Stimulated activated CD8-positive, alpha-beta memory T cell treated with anti-CD3 and anti-CD28 coated beads, Interleukin-7, amount 100 ng/mL, for 1 hour (primary cell): Measurements from ENCODE around the gene PAGE1.
"Not testable (repeated sequence)": the region's sequence is repeated elsewhere in the genome, so short reads cannot be mapped to it uniquely, and the experiment has no call there.

ENCODE experiments used
- DNase-seq, 2 donors: peaks; one replicate each; pipeline ENCODE4 v3.0.0-alpha.2; 2020; ENCODE audit warnings: low read depth in 2 of 2

The PAGE1 gene, protein sequence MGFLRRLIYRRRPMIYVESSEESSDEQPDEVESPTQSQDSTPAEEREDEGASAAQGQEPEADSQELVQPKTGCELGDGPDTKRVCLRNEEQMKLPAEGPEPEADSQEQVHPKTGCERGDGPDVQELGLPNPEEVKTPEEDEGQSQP

DNA sequence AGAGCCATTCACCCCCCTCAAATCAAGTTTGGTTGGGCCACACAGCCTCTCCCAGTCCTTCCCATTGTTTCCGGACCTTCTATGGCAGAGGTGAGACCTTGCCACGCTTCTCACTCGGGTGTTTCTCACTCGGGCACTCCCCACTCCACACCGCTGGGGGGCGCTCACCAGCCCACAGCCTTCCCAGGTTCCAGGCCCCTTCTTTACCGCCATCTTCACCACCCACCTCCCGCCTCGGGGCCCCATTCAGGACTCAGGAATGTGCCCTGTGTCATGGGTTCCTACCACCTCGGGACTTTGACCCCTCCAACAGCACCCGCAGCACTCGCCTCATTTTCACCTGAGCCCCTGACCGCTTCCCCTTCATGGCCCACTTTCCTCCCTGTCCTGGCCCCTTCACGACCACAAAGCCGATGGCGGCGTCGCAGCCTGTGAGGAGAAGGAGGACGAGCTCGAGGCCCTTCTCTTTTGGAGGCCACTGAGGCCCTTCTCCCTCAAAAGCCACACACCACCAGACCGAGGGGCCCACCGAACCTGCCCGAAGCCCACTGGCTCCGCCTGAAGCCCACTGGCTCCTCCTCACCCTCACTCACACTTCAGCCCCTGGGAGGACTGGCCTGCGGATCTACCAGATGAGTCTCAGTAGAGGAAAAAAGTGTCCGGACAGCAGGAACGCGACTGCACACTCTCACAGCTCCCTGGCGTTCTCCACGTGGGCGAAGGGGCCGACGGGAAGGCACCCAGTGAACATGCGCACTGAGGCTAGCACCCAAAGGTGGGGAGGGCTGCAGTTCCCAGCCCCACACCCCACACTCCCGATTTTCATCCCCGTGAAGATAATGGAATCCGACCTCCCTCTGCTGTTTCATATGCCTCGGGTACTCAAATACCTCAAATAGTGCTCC lies at the start of gene PAGE1:
Gene PAGE1, minus strand, starts transcription at position 709 of the 905 bp plus-strand sequence. CDS start 1,214 bp downstream, outside the sequence.
- DNase-seq = no peak

DNA sequence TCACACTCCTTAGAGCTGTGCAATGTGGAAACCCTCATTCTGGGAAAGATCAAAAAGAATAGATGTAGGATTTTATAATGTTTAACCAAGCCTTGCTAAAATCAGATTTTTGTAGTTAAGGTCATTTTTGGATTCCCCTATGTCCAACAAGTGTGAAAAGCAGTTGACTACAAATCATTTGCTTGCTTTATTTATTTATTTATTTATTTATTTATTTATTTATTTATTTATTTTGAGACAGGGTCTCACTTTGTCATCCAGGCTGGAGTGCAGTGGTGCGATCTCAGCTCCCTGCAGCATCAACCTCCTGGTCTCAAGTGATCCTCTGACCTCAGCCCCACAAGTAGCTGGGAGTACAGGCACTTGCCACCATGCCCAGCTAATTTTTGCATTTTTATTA lies 45.7 kb upstream of the PAGE1 start:
- DNase-seq = not testable (repeated sequence)

DNA sequence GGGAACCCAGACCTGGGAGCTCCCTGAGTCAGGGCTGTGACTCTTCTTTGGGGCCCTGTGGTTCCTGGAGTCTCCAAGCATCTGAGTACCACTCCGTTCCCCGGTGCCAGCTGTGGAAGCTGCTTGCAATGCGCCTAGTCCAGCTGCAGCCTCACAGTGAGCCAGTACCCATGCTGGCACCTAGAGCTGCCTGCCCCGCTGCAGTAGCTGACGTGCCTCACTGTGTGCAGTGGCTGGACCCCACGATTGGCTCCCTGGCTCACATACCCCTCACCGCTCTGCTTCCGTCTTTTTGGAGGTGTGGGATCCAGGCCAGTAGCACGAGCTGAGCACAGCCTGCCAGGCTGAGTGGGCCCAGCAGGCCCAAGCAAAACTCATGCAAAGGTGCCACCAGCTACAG lies 32.1 kb upstream of the PAGE1 start:
- no peak for DNase-seq

DNA sequence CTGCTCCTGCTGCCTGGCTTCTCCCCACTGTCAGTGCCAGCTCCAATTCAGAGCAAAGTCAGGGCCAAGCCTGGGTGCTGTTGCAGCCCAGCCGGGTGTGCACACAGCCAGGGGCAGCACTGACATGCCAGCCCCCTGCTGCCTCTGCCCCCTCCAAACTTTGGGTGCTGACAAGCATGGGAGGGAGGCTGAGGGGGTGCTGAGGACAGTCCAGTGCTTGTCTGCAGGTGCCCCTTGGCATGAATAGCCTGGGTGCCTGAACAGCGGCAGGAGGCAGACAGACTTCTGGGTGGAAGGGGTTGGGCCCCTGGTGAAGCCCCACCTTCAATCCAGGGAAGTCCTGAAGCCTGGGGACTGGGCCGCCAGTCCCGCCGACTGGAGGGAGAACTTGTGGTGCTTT lies 31.2 kb upstream of the PAGE1 start:
- no peak for DNase-seq

DNA sequence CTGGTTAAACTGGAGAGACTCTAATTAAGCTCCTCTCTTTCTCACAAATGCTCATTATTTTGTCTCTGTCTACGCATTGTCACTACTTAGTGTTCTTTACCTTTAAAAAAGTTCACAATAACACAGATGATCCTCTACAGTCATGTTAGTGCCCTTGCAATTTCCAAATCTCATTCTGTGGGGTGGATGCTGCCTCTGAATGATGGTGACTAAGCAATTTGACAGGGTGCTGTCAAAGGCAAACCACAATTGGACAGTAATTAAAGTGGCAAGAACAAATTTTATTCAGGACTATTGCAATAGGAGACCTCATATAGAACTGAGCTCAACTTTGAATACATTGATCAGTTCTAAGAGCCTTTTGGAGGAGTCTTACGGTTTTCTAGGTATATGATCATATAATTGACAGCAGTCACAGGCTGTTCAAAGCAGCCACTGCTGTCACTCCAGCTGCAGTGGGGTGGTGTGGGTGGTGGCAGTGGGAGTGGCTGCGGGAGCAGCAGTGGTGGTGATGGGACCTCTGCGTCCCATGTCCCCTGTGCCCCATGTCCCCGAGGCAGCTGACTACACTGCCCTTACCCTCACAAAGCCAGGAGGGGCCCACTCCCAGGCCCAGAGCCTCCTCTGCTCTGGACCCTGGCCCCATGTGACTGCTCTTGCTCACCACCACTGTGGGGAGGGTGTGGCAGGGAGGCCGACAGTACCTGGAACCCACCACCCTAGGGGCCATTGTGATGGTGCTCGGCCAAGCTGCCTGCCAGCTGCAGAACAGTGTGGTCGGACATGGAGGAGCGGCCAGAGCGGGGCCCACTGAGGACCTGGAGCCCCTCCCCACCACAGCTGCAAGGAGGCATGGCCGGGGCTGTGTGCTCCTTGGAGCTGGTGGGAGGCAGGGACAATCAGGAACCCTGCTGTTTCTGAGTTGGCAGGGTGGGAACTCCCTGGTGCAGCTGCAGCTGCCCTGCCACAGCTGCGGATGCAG lies 30.4 kb upstream of the PAGE1 start:
- no peak for DNase-seq

DNA sequence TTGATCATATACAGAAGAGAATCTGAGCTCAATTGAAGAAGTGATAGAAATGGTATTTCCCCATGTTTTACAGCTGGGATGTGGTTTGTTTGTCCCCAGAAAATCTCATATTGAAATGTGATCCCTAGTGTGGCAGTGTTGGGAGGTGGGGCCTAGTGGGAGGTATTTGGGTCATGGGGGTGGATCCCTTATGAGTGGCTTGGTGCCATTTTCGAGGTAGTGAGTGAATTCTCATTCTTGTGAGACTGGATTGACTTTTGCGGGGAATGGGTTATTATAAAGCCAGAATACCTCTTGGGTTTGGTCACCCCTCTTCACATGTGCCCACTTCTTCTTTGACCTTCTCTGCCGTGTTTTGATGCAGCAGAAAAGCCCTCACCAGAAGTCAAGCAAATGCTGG lies 29.6 kb upstream of the PAGE1 start:
- DNase-seq = no peak

DNA sequence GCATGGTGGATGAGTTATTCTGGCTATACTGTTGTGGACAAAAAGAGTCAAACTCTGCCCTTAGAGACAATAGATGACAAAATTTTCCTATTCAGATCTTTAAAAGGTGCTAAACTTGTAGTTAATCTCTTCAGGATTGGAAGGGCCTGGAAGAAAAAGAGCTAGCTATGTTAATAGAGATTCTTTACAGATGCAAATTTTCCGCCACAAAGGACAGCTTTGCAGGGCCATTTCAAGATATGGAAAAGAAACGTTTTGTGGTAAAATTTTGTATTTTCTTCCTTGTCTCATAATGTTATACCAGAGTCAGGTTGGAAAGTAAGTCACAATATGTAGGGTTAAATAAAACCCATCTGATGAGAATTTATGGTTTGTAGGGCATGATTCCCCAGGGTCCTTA lies 24.3 kb upstream of the PAGE1 start:
- not testable (repeated sequence) for DNase-seq

DNA sequence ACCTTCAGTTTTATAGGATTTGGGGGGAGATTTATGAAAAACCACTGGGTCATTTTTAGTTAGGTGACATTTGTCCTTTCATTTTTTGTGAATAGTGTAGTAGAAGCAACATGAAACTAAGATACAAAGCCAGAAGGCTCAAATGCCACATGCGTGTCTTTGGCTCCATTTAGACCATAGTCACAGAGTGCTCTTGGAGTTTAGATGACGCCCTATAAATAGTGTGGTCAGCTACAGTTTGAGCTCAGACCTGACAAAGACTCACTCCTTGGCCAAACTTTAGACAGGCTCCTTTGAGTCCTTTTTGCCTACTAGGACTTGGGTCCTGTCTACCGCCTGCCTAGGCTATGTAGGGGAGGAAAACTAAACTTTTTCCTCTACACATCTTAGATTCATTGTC lies 16.8 kb upstream of the PAGE1 start:
- no peak for DNase-seq

DNA sequence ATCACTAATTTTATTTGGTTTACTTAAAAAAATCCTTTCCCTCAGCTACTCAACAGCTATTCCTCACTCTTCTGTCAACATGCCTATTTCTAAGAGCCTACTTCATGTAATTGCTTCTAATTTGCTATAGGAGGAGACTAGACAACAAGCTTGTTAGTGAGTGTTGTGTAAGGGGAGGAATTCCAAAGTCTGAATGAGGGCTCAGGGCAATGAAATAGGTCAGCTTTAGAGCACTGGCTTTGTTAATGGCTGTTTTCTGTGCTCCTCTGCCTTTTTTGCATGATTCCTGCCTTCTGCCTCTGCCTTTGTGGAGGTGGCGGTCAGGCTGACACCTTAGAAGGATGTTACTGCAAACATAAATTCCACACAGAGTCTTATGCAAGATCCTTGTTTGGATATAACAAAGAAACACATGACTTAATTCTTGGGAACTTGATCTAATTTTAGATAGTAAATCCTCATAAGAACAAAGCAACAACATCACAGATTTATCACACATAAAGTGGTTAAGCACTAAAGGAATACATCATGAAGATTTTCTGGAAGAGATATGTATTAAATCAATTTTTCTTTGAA lies 15.0 kb upstream of the PAGE1 start:
- DNase-seq = no peak

DNA sequence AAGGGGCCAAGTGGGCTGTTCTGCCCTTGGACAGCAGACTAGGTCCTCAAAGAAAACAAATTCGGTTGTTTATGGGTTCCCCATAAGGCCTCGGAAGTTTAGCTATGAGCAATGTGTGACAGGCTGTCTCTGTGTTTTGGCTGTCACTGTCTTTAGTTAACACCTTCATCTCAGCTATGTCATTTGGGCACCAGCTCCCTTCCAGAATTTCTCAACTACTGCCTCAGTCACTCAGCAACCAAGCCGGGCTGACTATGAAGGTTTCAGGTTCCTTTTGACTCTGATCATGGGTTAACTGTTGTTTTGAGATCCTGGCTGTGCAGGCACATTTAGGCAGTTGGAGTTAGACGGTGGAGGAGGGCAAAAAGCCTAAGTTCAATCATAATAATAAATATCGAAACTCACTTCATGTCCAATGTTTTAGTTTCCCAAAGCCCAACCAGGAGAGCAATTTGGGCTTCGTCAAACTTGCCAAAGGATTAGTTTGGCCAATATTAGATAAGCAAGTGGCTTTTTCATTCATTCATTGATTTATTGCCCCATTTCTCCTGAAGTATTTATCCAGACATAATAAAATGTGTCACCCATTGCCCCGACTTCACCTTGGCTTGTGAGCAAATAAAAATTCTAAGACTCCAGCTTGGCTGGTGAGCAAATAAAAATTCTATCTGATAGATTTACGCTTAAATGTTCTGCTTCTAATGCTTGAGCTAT lies 9.1 kb upstream of the PAGE1 start:
- DNase-seq = no peak

DNA sequence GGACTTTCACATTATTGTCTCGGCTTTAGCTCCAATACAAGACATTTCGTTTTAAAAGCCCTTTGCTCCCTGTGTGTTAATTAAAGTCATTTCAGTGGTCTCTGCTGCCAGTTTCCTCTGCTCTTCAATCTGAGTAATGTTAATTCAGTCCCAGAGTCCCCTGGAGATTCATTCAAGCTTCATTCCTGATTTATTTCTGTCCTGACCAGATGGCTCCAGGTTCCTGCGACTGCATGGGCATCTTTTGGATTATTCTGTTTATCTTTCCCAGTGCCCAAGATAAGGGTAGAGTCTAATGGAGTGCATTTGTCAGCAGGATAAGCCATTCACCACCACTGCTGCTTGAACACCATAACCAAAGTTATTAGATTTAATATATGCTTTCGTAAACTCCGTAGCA lies 6.1 kb upstream of the PAGE1 start:
- no peak for DNase-seq

DNA sequence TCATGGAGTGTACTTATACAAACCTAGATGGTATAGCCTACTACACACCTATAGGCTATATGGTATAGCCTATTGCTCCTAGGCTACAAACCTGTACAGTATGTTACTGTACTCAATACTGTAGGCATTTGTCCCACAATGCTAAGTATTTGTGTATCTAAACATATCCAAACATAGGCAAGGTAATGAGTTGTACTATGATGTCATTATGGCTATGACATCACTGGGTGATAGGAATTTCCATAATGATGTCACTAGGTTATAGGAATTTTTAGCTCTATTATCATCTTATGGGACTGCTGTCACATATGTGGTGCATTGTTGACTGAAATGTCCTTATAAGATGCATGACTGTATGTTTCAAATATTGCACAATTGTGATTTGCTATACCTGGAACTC lies 5.5 kb upstream of the PAGE1 start:
- no peak for DNase-seq

DNA sequence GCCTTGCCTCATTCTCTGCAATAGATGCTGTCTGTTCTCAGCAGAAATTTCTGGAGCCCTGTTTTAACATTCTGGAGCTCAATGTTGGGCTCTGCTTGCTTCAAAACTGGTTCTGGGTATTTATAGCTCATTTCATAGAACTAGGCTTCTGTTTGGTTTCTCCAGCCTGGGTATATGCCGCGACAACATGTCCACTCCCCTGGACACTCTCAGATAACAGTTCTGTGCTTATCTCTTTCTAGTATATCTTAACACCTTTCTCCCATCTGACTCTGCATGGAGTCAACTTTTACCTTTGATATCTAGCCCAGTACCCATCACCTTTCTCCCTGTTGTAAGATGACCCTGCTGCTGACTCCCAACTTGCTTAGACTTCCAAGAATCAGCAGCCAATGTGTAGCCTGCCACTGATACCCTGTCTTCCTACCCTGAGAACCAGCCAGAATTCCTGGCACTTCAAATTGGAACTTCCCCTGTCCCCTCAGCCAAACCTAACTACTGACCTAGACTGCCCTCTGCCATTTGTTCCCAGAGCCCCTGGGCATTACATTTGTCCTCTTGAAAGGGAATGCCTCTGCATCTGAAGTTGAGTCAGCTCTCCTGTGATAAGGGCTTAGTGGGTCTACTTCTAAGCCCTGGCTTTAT lies 20.6 kb downstream of the PAGE1 start:
- DNase-seq = no peak

DNA sequence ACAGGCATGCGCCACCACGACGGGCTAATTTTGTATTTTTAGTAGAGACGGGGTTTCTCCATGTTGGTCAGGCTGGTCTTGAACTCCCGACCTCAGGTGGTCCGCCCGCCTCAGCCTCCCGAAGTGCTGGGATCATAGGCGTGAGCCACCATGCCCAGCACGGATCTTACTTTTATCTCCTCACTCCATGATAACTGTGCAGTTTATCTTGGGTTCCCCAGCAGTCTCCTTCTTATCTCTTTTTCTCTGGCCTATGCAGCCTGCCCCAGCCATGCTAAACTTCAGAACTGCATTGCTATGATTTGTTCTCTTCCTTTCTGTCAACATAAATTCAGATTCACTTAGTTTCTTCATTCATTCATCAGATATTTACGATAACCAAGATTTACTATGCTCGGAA lies 22.4 kb downstream of the PAGE1 start:
- DNase-seq = no peak

DNA sequence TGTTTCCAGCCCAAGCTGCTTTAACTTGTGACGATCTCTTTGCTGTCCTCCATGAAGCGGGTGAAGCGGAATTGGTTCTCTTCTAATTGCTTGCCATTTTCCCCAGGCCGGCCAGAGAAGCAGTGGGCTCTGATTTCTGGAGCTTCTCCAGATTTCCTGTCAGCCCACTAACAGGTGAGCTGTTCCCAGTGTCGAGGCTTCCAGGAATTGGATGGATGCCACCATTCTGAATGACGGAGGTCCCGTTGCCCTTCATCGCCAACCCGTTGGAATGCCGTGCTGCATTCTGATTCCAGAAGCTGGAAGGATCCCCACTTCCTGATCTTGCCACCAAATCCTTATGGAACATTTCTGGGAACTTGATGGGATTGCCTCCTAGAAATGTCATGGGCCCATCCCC lies 31.0 kb downstream of the PAGE1 start:
- DNase-seq = no peak

DNA sequence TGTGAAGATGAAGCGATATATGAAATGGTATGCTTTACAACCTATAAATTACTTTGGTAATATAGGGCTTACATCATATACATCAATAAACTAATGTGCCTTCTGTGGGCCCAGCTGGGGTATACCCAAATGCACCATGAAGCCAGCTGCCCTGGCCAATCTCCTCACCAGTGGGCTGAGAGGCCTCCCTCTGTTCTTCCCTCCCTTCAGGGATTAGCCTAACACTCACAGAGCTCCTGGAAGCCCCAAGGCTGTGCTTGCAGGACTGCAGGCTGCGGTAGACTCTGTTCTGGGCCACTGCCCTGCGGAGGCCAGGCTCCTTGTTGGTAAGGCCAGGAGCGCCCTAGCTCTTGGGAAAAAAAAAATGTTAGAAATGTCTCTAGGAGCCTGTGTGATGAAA lies 33.9 kb downstream of the PAGE1 start:
- no peak for DNase-seq

DNA sequence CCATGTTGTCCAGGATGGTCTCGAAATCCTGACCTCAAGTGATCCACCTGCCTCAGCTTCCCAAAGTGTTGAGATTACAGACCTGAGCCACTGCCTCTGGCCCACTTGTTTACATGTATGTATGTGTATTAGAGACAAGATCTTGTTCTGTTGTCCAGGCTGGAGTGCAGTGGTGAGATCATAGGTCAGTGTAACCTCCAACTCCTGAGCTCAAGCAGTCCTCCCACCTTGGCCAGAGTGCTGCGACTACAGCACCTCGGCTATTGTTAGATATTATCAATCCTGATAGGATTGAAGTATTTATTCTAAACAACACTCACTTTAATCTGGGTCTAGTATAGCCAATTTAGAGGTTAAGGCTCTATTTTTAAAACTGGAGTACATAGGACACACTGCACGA lies 36.0 kb downstream of the PAGE1 start:
- DNase-seq = no peak

DNA sequence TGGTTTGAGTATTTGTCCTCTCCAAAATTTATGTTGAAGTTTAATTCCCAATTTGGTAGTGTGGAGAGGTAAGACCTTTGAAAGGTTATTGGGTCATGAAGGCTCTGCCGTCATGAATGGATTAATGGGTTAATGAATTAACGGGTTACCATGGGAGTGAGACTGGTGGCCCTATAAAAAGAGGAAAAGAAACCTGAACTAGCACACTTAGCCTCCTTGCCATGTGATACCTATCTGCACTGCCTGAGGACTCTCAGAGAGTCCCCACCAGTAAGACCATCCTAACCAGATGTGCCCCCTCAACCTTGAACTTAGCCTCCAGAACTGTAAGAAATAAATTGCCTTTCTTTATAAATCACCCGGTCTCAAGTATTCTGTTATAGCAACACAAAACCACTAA lies 39.3 kb downstream of the PAGE1 start:
- DNase-seq = no peak

DNA sequence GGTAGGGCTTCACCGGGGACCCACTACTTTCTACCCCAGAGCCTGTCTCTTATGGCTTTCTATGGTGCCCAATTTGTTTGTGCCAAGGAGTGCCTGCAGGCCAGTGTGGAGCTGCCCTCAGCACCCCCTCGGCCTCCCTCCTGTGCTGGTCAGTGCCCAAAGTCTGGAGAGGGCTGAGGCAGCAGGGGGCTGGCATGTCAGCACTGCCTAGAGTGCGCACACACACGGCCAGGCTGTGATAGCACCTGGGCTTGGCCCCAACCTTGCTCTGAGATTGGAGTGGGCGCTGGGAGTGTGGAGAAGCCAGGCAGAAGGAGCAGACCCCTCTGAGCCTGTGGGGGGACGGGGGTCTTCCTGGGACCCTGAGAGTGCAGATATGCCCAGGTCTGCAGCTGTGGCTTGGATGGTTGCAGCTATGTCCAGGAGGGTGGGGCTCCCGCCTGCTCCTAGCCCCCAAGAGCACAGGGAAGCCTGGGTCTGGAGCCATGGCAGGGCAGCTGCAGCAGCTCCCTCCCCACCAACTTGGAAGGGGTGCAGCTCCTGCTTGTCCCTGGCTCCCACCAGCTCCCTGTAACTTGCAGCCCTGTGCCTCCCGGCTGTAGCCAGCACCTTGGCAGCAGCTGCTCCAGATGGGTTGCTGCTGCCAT lies 50.7 kb downstream of the PAGE1 start:
- no peak for DNase-seq
